Kidney (tissue), 14 donors: ENCODE data around the gene MYBBP1A. TPM values are rescaled to one million over a fixed set of nuclear protein-coding genes. Genes with fewer than 3 reads are reported as not detected.
"Not testable (repeated sequence)": the region's sequence is repeated elsewhere in the genome, so short reads cannot be mapped to it uniquely, and the experiment has no call there.

Source experiments
- DNase-seq, 5 donors: peaks; one replicate each; pipeline ENCODE4 v3.0.0-alpha.2; 2013 to 2020
- FAIRE-seq: peaks from 2 replicates; lab custom pipeline; 2012; peaks lifted over from hg19 to GRCh38; lab: Jason Lieb, UNC
- H3K27ac ChIP-seq, 2 donors: one replicate each; pipeline ENCODE4 v1.7.0; 2013; ENCODE audit warnings: low read depth in 2 of 2, low read length in 2 of 2, inconsistent platforms in 1 of 2
- H3K27me3 ChIP-seq: one replicate; pipeline ENCODE4 v1.7.1; 2013; ENCODE audit warnings: low read length, inconsistent platforms; ENCODE audit not compliant: control insufficient read depth, insufficient read depth
- H3K36me3 ChIP-seq, 3 donors: one replicate each; pipeline versions ENCODE4 v1.7.0 to v1.7.1; 2013; ENCODE audit warnings: low read length in 3 of 3, control low read depth in 1 of 3, inconsistent platforms in 1 of 3; ENCODE audit not compliant: insufficient read depth in 3 of 3, control insufficient read depth in 2 of 3
- H3K4me1 ChIP-seq, 3 donors: one replicate each; pipeline versions ENCODE4 v1.7.0 to v1.7.1; 2013; ENCODE audit warnings: low read length in 3 of 3, inconsistent platforms in 1 of 3, low read depth in 1 of 3; ENCODE audit not compliant: control insufficient read depth in 2 of 3, insufficient read depth in 2 of 3
- H3K4me3 ChIP-seq, 3 donors: one replicate each; pipeline versions ENCODE4 v1.7.0 to v1.8.1; 2013; ENCODE audit warnings: low read length in 3 of 3, control low read depth in 1 of 3, inconsistent platforms in 1 of 3
- H3K9ac ChIP-seq, 3 donors: one replicate each; pipeline versions ENCODE4 v1.7.0 to v1.7.1; 2013; ENCODE audit warnings: low read length in 3 of 3, control low read depth in 1 of 3, inconsistent platforms in 1 of 3
- H3K9me3 ChIP-seq, 3 donors: one replicate each; pipeline versions ENCODE4 v1.7.0 to v1.7.1; 2013; ENCODE audit warnings: low read length in 3 of 3, control low read depth in 1 of 3, inconsistent platforms in 1 of 3; ENCODE audit not compliant: control insufficient read depth in 2 of 3, insufficient read depth in 1 of 3
- CTCF ChIP-seq: IDR thresholded peaks from 3 replicates; pipeline ENCODE4 v1.5.1; 2012; ENCODE audit warnings: mild to moderate bottlenecking, moderate library complexity, borderline replicate concordance; ENCODE audit not compliant: insufficient read depth; ENCODE audit errors: extremely low read depth
- intact Hi-C: fragments of 100-400 bp; cut with DNase I; formaldehyde crosslinking; loops from one replicate; pipeline ENCODE4 v1.11.1; 2022
- polyA plus RNA-seq: library from polyadenylated mRNA; stranded (reverse); fragments of 350-450 nt; fragmentation: Illumina TruSeq; extraction: RNeasy Lipid Tissue Mini Kit (QIAGEN cat#74804); gene quantifications from one replicate; pipeline ENCODE4 v1.2.3, GENCODE V29; 2014; ENCODE audit warnings: low read depth, low replicate concordance; ENCODE audit not compliant: insufficient read depth
- total RNA-seq: library from RNA; stranded (reverse); fragmentation: NEBNext Ultra II Directional; extraction: Animal tissue kit (Norgen Biotek cat#: 25700); gene quantifications from one replicate; pipeline ENCODE4 v1.2.1, GENCODE V29; 2021
- donor health status: control.
- donor health status: control.
- donor health status: control.
- donor health status: control.
- donor health status: control.
- donor health status: DM: yes; HTN: yes; CAD: no.
- donor health status: Normal renal cell carcinoma (clear cell type).

MYBBP1A gene
- total and polyA plus RNA-seq, 2 donors from 2014 or later = 11.9 to 51.6 TPM

- no peak for TF ChIP-seq CTCF
- Histone ChIP-seq H3K4me1 (peaks cover 0 to 4% (median 0%) of the 10 kb centered on the region in 3 donors), H3K9ac (no peak overlapping the region), H3K27me3 (no peaks in the 10 kb centered on the region), H3K4me3 (no peak overlapping the region), H3K9me3 (no peaks in the 10 kb centered on the region), H3K27ac (no peak overlapping the region), H3K36me3 (peaks cover 0 to 37% (median 4%) of the 10 kb centered on the region in 3 donors)
- DNase-seq = peak in 1 of 5 donors; percentile 46
- FAIRE-seq = no peak
- intact Hi-C loops = no loop called here
Observed at GRCh38 chr17:4597975-4598374, 42.8 kb upstream of the MYBBP1A start.

GRCh38 chr17:4596636-4597380 is 41.6 kb upstream of the MYBBP1A start:
- Histone ChIP-seq H3K9me3 (no peaks in the 10 kb centered on the region), H3K27me3 (no peaks in the 10 kb centered on the region), H3K9ac (no peak overlapping the region), H3K4me1 (peaks cover 0 to 5% (median 5%) of the 10 kb centered on the region in 3 donors), H3K36me3 (peaks cover 0 to 37% (median 4%) of the 10 kb centered on the region in 3 donors), H3K4me3 (no peak overlapping the region), H3K27ac (no peak overlapping the region)
- DNase-seq = peak in 1 of 5 donors; percentile 59
- intact Hi-C loops = no loop called here
- TF ChIP-seq CTCF = no peak
- FAIRE-seq = no peak

- intact Hi-C loops, H3K9me3 ChIP-seq, FAIRE-seq, H3K9ac ChIP-seq, H3K27ac ChIP-seq, H3K4me3 ChIP-seq, H3K27me3 ChIP-seq: not testable (repeated sequence)
- peaks cover 0 to 35% (median 4%) of the 10 kb centered on the region in 3 donors for H3K36me3 ChIP-seq
- peak in 1 of 5 donors; percentile 33 for DNase-seq
- peaks cover 0 to 15% (median 8%) of the 10 kb centered on the region in 3 donors for H3K4me1 ChIP-seq
Observed at GRCh38 chr17:4595685-4596342, 40.6 kb upstream of the MYBBP1A start.
